Urinary bladder (tissue), 4 donors: ENCODE data around the gene CDKN2A. TPM values are rescaled to one million over a fixed set of nuclear protein-coding genes. Genes with fewer than 3 reads are reported as not detected.

Experiments
- DNase-seq: peaks from one replicate; pipeline ENCODE4 v3.0.0-alpha.2; 2015; ENCODE audit errors: extremely low spot score
- H3K27ac ChIP-seq: one replicate; pipeline ENCODE4 v1.5.1; 2013; ENCODE audit warnings: low read depth, mild to moderate bottlenecking, moderate library complexity
- H3K36me3 ChIP-seq: one replicate; pipeline ENCODE4 v1.6.1; 2013; ENCODE audit warnings: mild to moderate bottlenecking, moderate library complexity; ENCODE audit not compliant: insufficient read depth
- H3K4me1 ChIP-seq: one replicate; pipeline ENCODE4 v1.6.1; 2013; ENCODE audit warnings: mild to moderate bottlenecking, moderate library complexity; ENCODE audit not compliant: insufficient read depth
- H3K4me3 ChIP-seq: one replicate; pipeline ENCODE4 v1.5.1; 2013; ENCODE audit warnings: low read depth, low read length
- WGBS: extraction: QIAGEN DNeasy Blood & Tissue Kit; methylation state at CpG from one replicate; pipeline ENCODE4 v1.1.7; 2013; 5-methylcytosine and 5-hydroxymethylcytosine counted together
- polyA plus RNA-seq: library from polyadenylated mRNA; stranded (reverse); fragments of 200-250 nt; gene quantifications from one replicate; pipeline ENCODE4 v1.2.3, GENCODE V29; 2013
- total RNA-seq: library from RNA; depleted of rRNA; stranded (reverse); fragments of >200 nt; gene quantifications from one replicate; pipeline ENCODE4 v1.2.3, GENCODE V29; 2014
- donor health status: healthy with polysubstance abuse.
- donor health status: healthy.

The CDKN2A gene
- total and polyA plus RNA-seq, 2 donors = 0.85 to 1.3 TPM

GRCh38 chr9:22028394-22028793 lies 34.2 kb upstream of the CDKN2A start:
- no peak for DNase-seq
- no peak overlapping the region for H3K4me3 ChIP-seq
- no peaks in the 10 kb centered on the region for H3K36me3 ChIP-seq
- no peak overlapping the region for H3K27ac ChIP-seq
- H3K4me1 ChIP-seq = no peaks in the 10 kb centered on the region

- no peak for DNase-seq
- WGBS = 67% methylated on average over 6 of the region's 6 CpGs
- H3K4me3 ChIP-seq = no peak overlapping the region
Measured at GRCh38 chr9:22026696-22027095, 32.5 kb upstream of the CDKN2A start.

GRCh38 chr9:22022396-22022795 lies 28.2 kb upstream of the CDKN2A start:
- no peak overlapping the region for H3K27ac ChIP-seq
- 95% methylated on average over 3 of the region's 3 CpGs for WGBS
- no peak for DNase-seq
- H3K4me3 ChIP-seq = no peak overlapping the region
- no peaks in the 10 kb centered on the region for H3K4me1 ChIP-seq
- H3K36me3 ChIP-seq = no peaks in the 10 kb centered on the region

More at GRCh38 chr9:22026696-22027095, 32.5 kb upstream of the CDKN2A start:
- H3K4me1 ChIP-seq = no peaks in the 10 kb centered on the region
- H3K27ac ChIP-seq = no peak overlapping the region
- no peaks in the 10 kb centered on the region for H3K36me3 ChIP-seq

- 21% methylated on average over 13 of the region's 13 CpGs for WGBS
- Histone ChIP-seq H3K4me3 (no peak overlapping the region), H3K36me3 (no peaks in the 10 kb centered on the region), H3K4me1 (no peaks in the 10 kb centered on the region), H3K27ac (no peak overlapping the region)
- no peak for DNase-seq
Measured at GRCh38 chr9:22010866-22011625, 16.9 kb upstream of the CDKN2A start.

- Histone ChIP-seq H3K4me1 (no peaks in the 10 kb centered on the region), H3K4me3 (no peak overlapping the region), H3K36me3 (no peaks in the 10 kb centered on the region), H3K27ac (no peak overlapping the region)
- 7% methylated on average over 6 of the region's 6 CpGs for WGBS
- DNase-seq = no peak
Measured at GRCh38 chr9:22009506-22009867, 15.3 kb upstream of the CDKN2A start.

- no peaks in the 10 kb centered on the region for H3K36me3 ChIP-seq
- WGBS = under 1% methylated on average over 86 of the region's 86 CpGs
Measured at GRCh38 chr9:22008717-22009505, 14.7 kb upstream of the CDKN2A start, which contains the start of gene CDKN2B. Gene CDKN2B (minus strand): TSS chr9:22009305. CDS start chr9:22008953, 352 bp downstream.

GRCh38 chr9:22008384-22008716 lies 14.2 kb upstream of the CDKN2A start:
- DNase-seq = no peak
- Histone ChIP-seq H3K4me1 (no peaks in the 10 kb centered on the region), H3K4me3 (peak overlapping the region; percentile 57), H3K27ac (no peak overlapping the region), H3K36me3 (no peaks in the 10 kb centered on the region)
- 5% methylated on average over 8 of the region's 8 CpGs for WGBS

More at GRCh38 chr9:22008717-22009505, 14.7 kb upstream of the CDKN2A start, which contains the start of gene CDKN2B:
- H3K4me1 ChIP-seq = no peaks in the 10 kb centered on the region
- DNase-seq = peak; percentile 60
- peak within 1 kb of the TSS; percentile 73 for H3K27ac ChIP-seq
- peak within 1 kb of the TSS; percentile 57 for H3K4me3 ChIP-seq

GRCh38 chr9:22005702-22006606 lies 11.8 kb upstream of the CDKN2A start:
- no peak overlapping the region for H3K4me3 ChIP-seq
- WGBS = 35% methylated on average over 44 of the region's 44 CpGs
- DNase-seq = no peak

GRCh38 chr9:22005021-22005701 lies 11.0 kb upstream of the CDKN2A start:
- 53% methylated on average over 25 of the region's 25 CpGs for WGBS
- H3K36me3 ChIP-seq = no peaks in the 10 kb centered on the region
- H3K4me3 ChIP-seq = no peak overlapping the region
- no peak overlapping the region for H3K27ac ChIP-seq
- DNase-seq = no peak
- H3K4me1 ChIP-seq = no peaks in the 10 kb centered on the region

More at GRCh38 chr9:22005702-22006606, 11.8 kb upstream of the CDKN2A start:
- H3K36me3 ChIP-seq = no peaks in the 10 kb centered on the region
- H3K4me1 ChIP-seq = no peaks in the 10 kb centered on the region
- H3K27ac ChIP-seq = no peak overlapping the region

GRCh38 chr9:22002038-22002437 lies 7.8 kb upstream of the CDKN2A start:
- Histone ChIP-seq H3K4me3 (no peak overlapping the region), H3K36me3 (no peaks in the 10 kb centered on the region)
- WGBS = 55% methylated on average over 1 of the region's 1 CpG

GRCh38 chr9:21998026-21998425 lies 3.8 kb upstream of the CDKN2A start:
- DNase-seq = no peak
- H3K36me3 ChIP-seq = no peaks in the 10 kb centered on the region
- no peaks in the 10 kb centered on the region for H3K4me1 ChIP-seq
- no peak overlapping the region for H3K4me3 ChIP-seq
- 78% methylated on average over 2 of the region's 2 CpGs for WGBS
- H3K27ac ChIP-seq = no peak overlapping the region

More at GRCh38 chr9:22002038-22002437, 7.8 kb upstream of the CDKN2A start:
- Histone ChIP-seq H3K4me1 (no peaks in the 10 kb centered on the region), H3K27ac (no peak overlapping the region)
- DNase-seq = no peak

- 81% methylated on average over 1 of the region's 1 CpG for WGBS
- no peak for DNase-seq
- Histone ChIP-seq H3K4me3 (no peak overlapping the region), H3K36me3 (no peaks in the 10 kb centered on the region), H3K4me1 (no peaks in the 10 kb centered on the region), H3K27ac (no peak overlapping the region)
Measured at GRCh38 chr9:21997480-21997879, 3.3 kb upstream of the CDKN2A start.

- no peak overlapping the region for H3K4me3 ChIP-seq
- no peaks in the 10 kb centered on the region for H3K4me1 ChIP-seq
- H3K36me3 ChIP-seq = no peaks in the 10 kb centered on the region
- 83% methylated on average over 5 of the region's 5 CpGs for WGBS
- H3K27ac ChIP-seq = no peak overlapping the region
- no peak for DNase-seq
Measured at GRCh38 chr9:21996858-21997257, 2.7 kb upstream of the CDKN2A start.
